Spinal cord (tissue), 10 donors: ENCODE results near the gene RAB40A. TPM values are rescaled to one million over a fixed set of nuclear protein-coding genes. Genes with fewer than 3 reads are reported as not detected.

Experiments used
- DNase-seq, 6 donors: peaks; one replicate each; pipeline versions ENCODE4 v3.0.0 to v3.0.0-alpha.2; 2013 to 2015; ENCODE audit warnings: low spot score in 6 of 6, low read depth in 4 of 6
- H3K27ac ChIP-seq: one replicate; pipeline ENCODE4 v1.5.1; 2013; ENCODE audit warnings: low read depth, low read length, control low read depth
- H3K27me3 ChIP-seq: one replicate; pipeline ENCODE4 v1.6.1; 2013; ENCODE audit warnings: low read length; ENCODE audit not compliant: control insufficient read depth, insufficient read depth
- H3K36me3 ChIP-seq: one replicate; pipeline ENCODE4 v1.6.1; 2013; ENCODE audit warnings: low read length; ENCODE audit not compliant: control insufficient read depth, insufficient read depth
- H3K4me1 ChIP-seq: one replicate; pipeline ENCODE4 v1.6.1; 2013; ENCODE audit warnings: low read length; ENCODE audit not compliant: control insufficient read depth, insufficient read depth
- H3K4me3 ChIP-seq: one replicate; pipeline ENCODE4 v1.5.1; 2013; ENCODE audit warnings: low read depth, low read length, control low read depth
- H3K9me3 ChIP-seq: one replicate; pipeline ENCODE4 v1.6.1; 2013; ENCODE audit warnings: low read length; ENCODE audit not compliant: control insufficient read depth, insufficient read depth
- WGBS: methylation state at CpG from one replicate; pipeline ENCODE4 v1.1.5; 2013; ENCODE audit warnings: missing lambda C conversion rate; ENCODE audit not compliant: insufficient coverage; 5-methylcytosine and 5-hydroxymethylcytosine counted together
- polyA plus RNA-seq, 2 donors: library from polyadenylated mRNA; unstranded; fragments of 120-200 nt; gene quantifications; one replicate each; pipeline ENCODE4 v1.2.1, GENCODE V29; 2013; ENCODE audit not compliant: insufficient read length in 2 of 2
- total RNA-seq, 2 donors: library from RNA; depleted of rRNA in 1 of 2; stranded (reverse); fragments of 120-200 nt in 1 of 2; fragments of >200 nt in 1 of 2; gene quantifications; one replicate each; pipeline versions ENCODE4 v1.2.3 to v1.2.4, GENCODE V29; 2013 to 2014
- donor health status: healthy.

Gene RAB40A
- total and polyA plus RNA-seq, 4 donors: 0.88 to 3.0 (median 2.0) TPM

GRCh38 chrX:103530545-103530944 lies 11.3 kb upstream of the RAB40A start:
- Histone ChIP-seq H3K4me3 (no peak overlapping the region), H3K27ac (no peak overlapping the region), H3K27me3 (peaks cover 22% of the 10 kb centered on the region), H3K36me3 (no peaks in the 10 kb centered on the region), H3K4me1 (peaks cover 2% of the 10 kb centered on the region), H3K9me3 (no peaks in the 10 kb centered on the region)
- DNase-seq: no peak
- no CpG with 5 or more reads among the region's 1 CpG for WGBS

DNA sequence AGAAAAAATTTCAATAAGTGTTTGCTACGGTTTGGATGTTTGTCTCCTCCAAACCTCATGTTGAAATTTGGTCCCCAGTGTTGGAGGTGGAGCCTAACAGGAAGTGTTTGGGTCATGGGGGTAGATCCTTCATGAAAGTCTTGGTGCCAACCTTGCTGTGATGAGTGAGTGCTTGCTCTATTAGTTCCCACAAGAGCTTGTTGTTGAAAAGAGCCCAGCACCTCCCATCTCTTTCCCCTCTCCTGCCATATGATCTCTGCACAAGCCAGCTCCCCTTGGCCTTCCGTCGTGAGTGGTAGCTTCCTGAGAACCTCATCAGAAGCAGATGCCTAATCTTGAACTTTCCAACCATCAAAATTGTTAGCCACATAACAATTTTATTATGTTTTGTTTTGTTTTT lies 10.3 kb upstream of the RAB40A start:
- Histone ChIP-seq H3K9me3 (no peaks in the 10 kb centered on the region), H3K36me3 (no peaks in the 10 kb centered on the region), H3K4me3 (no peak overlapping the region), H3K4me1 (peaks cover 2% of the 10 kb centered on the region), H3K27me3 (peaks cover 22% of the 10 kb centered on the region), H3K27ac (no peak overlapping the region)
- WGBS: 17% methylated on average over 1 of the region's 3 CpGs
- DNase-seq: no peak

DNA sequence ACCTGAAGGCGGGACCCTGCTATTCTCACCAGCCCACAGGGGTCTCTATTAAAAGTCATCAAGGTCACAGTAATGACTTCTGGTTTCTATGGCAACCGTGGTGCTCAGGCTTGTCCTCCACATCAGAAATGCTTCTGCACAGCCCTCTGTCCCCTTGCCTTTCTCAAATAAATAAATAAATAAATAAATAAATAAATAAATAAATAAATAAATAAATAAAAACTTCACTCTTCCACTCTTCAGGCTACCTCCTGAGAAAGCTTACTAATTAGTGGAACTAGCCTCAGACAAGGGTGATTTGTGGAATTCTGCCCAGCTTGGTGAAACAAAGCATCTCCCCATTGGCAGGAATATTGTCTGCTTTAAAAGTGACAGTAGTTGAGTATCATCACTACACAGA lies 5.5 kb upstream of the RAB40A start:
- Histone ChIP-seq H3K27ac (no peak overlapping the region), H3K9me3 (no peaks in the 10 kb centered on the region), H3K4me3 (no peak overlapping the region), H3K36me3 (no peaks in the 10 kb centered on the region), H3K4me1 (no peaks in the 10 kb centered on the region), H3K27me3 (peaks cover 15% of the 10 kb centered on the region)
- WGBS: no CpG with 5 or more reads among the region's 2 CpGs
- no peak for DNase-seq

- Histone ChIP-seq H3K9me3 (no peaks in the 10 kb centered on the region), H3K4me1 (no peaks in the 10 kb centered on the region), H3K36me3 (no peaks in the 10 kb centered on the region), H3K4me3 (no peak overlapping the region), H3K27me3 (peaks cover 12% of the 10 kb centered on the region), H3K27ac (no peak overlapping the region)
- DNase-seq: no peak
- WGBS: no CpG with 5 or more reads among the region's 2 CpGs
These were observed 4.3 kb upstream of the RAB40A start for GRCh38 chrX:103523605-103524004.

DNA sequence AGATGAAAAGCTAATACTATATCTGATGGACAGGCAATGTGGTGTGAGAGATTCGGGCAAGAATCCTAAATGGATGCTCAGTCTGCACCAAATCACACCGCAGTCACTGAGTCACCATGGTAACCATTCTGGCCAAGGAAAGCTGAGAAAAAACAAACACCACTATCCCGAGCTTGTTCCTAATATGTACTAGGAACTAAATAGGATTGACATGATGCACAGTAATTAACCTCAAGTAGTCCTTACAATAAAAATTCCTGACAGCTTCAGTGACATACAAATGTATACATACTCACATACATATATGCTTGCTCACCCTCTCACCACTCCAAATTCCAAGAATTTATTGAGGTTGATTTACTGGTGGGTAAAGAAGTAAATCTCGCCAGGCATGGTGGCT lies 1.1 kb upstream of the RAB40A start:
- Histone ChIP-seq H3K36me3 (no peaks in the 10 kb centered on the region), H3K27me3 (peaks cover 3% of the 10 kb centered on the region), H3K4me3 (no peak overlapping the region), H3K9me3 (no peaks in the 10 kb centered on the region), H3K27ac (no peak overlapping the region), H3K4me1 (no peaks in the 10 kb centered on the region)
- no CpG with 5 or more reads among the region's 4 CpGs for WGBS
- peak in 2 of 6 donors; percentile 43 to 45 for DNase-seq

DNA sequence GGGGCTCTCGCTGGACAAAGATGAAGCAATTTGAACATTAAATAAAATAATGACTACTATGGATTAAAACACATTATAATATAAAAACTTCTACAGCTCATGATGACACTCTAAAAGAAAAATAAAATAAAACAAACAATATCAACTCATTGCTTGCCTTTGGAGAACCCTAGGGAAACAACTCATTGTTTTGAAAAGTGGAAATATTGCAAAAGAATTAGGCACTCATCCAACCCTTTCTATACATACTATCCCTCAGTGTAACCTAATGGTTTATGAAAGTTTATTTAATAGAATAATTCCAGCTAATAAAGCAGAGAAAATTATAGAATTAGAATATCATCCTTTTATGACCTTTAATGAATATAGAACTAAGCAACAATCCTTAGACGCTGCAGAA lies 718 bp downstream of the RAB40A start:
- Histone ChIP-seq H3K27me3 (no peaks in the 10 kb centered on the region), H3K4me3 (no peak overlapping the region), H3K9me3 (no peaks in the 10 kb centered on the region), H3K36me3 (no peaks in the 10 kb centered on the region), H3K4me1 (no peaks in the 10 kb centered on the region), H3K27ac (no peak overlapping the region)
- DNase-seq: no peak
- WGBS: no CpG with 5 or more reads among the region's 2 CpGs

- DNase-seq: no peak
- no peak overlapping the region for H3K27ac ChIP-seq
- no peaks in the 10 kb centered on the region for H3K9me3 ChIP-seq
- no peak overlapping the region for H3K4me3 ChIP-seq
- no CpG with 5 or more reads among the region's 2 CpGs for WGBS
- peaks cover 2% of the 10 kb centered on the region for H3K27me3 ChIP-seq
- no peaks in the 10 kb centered on the region for H3K4me1 ChIP-seq
- H3K36me3 ChIP-seq: no peaks in the 10 kb centered on the region
These were observed 2.0 kb downstream of the RAB40A start for GRCh38 chrX:103517246-103517645.

GRCh38 chrX:103513476-103514108 lies 5.7 kb downstream of the RAB40A start:
- H3K9me3 ChIP-seq: no peaks in the 10 kb centered on the region
- H3K27ac ChIP-seq: no peak overlapping the region
- no peaks in the 10 kb centered on the region for H3K36me3 ChIP-seq
- DNase-seq: no peak
- no peaks in the 10 kb centered on the region for H3K4me1 ChIP-seq
- no CpG with 5 or more reads among the region's 4 CpGs for WGBS
- H3K27me3 ChIP-seq: peaks cover 2% of the 10 kb centered on the region
- H3K4me3 ChIP-seq: no peak overlapping the region

GRCh38 chrX:103513067-103513466 lies 6.2 kb downstream of the RAB40A start:
- WGBS: no CpG with 5 or more reads among the region's 5 CpGs
- Histone ChIP-seq H3K27me3 (peaks cover 2% of the 10 kb centered on the region), H3K27ac (no peak overlapping the region), H3K4me1 (no peaks in the 10 kb centered on the region), H3K4me3 (no peak overlapping the region), H3K36me3 (no peaks in the 10 kb centered on the region), H3K9me3 (no peaks in the 10 kb centered on the region)
- no peak for DNase-seq

DNA sequence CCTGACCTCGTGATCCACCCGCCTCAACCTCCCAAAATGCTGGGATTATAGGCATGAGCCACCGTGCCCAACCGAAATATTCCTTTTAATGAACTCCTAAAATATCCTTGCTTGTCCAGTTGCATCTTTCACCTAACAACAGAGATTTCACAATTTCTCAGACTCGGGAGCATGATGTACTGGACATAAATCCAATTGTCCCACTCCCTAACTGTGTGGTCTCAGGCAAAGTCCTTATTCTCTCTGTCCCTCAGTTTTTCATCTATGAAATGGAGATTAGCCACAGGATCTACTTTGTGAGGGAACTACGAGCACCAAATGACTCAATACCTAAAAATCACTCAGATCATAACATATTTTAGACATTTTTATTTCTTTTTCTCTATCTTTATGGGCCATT lies 9.3 kb downstream of the RAB40A start:
- no peak overlapping the region for H3K27ac ChIP-seq
- DNase-seq: no peak
- no peaks in the 10 kb centered on the region for H3K36me3 ChIP-seq
- no peaks in the 10 kb centered on the region for H3K4me1 ChIP-seq
- H3K27me3 ChIP-seq: peaks cover 2% of the 10 kb centered on the region
- H3K4me3 ChIP-seq: no peak overlapping the region
- H3K9me3 ChIP-seq: no peaks in the 10 kb centered on the region
- WGBS: 80% methylated on average over 5 of the region's 6 CpGs
